GM12878 (cell line): Measurements from ENCODE around the gene ZNF101. TPM values are rescaled to one million over a fixed set of nuclear protein-coding genes. Genes with fewer than 3 reads are reported as not detected.

ENCODE experiments used
- ATAC-seq: fragments of 200-7000 bp; cut with Tn5 transposase; 3 replicates; pipeline ENCODE4 v1.9.1; 2020; ENCODE audit warnings: mild to moderate bottlenecking, moderate library complexity
- BruUV-seq: library from RNA; stranded (reverse); fragments of 400-500 nt; replicated peaks from 2 replicates; lab custom pipeline; 2021; lab: Mats Ljungman, UMichigan
- CTCF ChIA-PET: fragments of 300-600 bp; sonication (Branson Sonifier 250); formaldehyde crosslinking; extraction: SDS; loops from one replicate; lab custom pipeline; 2021; ENCODE audit warnings: inconsistent platforms; lab: Yijun Ruan, JAX
- POLR2A ChIA-PET: fragments of 350-600 bp; formaldehyde crosslinking; extraction: SDS; loops from one replicate; lab custom pipeline; 2021; ENCODE audit warnings: inconsistent platforms; lab: Charles Lee
- RAD21 ChIA-PET: fragments of 300-600 bp; sonication (Branson Sonifier 250); formaldehyde crosslinking; loops from one replicate; lab custom pipeline; 2023; ENCODE audit warnings: antibody characterized with exemption; ENCODE audit not compliant: unreplicated experiment; lab: Charles Lee
- SMC1A ChIA-PET: fragments of 300-600 bp; sonication (Branson Sonifier 250); formaldehyde crosslinking; loops from one replicate; lab custom pipeline; 2023; ENCODE audit not compliant: unreplicated experiment, uncharacterized antibody; lab: Charles Lee
- DNase-seq: peaks from one replicate; pipeline ENCODE4 v3.0.0-alpha.2; 2011; ENCODE audit warnings: low read depth, low spot score
- FAIRE-seq: peaks from 3 replicates; lab custom pipeline; 2011; peaks lifted over from hg19 to GRCh38; lab: Jason Lieb, UNC
- H2AFZ ChIP-seq: 2 replicates; pipeline ENCODE4 v1.6.0; 2011; ENCODE audit warnings: low read depth, low read length, control low read depth; ENCODE audit not compliant: control insufficient read depth
- H3K27ac ChIP-seq: 2 replicates; pipeline ENCODE4 v1.5.1; 2011; ENCODE audit warnings: control low read depth; ENCODE audit not compliant: control insufficient read depth, insufficient read depth
- H3K27me3 ChIP-seq, 2 experiments: replicated peaks in 1 of 2; 2 replicates each; pipeline versions ENCODE4 v1.6.0 to v1.6.1; 2011; ENCODE audit warnings: low read length in 1 of 2; ENCODE audit not compliant: control insufficient read depth in 2 of 2, insufficient read depth in 2 of 2
- H3K36me3 ChIP-seq, 2 experiments: 2 replicates each; pipeline ENCODE4 v1.5.1; 2011; ENCODE audit warnings: low read length in 1 of 2; ENCODE audit not compliant: control insufficient read depth in 2 of 2, insufficient read depth in 2 of 2
- H3K4me1 ChIP-seq: 2 replicates; pipeline ENCODE4 v1.6.1; 2011; ENCODE audit warnings: mild to moderate bottlenecking, low read length, moderate library complexity, mixed read lengths; ENCODE audit not compliant: control insufficient read depth, insufficient read depth
- H3K4me2 ChIP-seq: 2 replicates; pipeline ENCODE4 v1.6.0; 2011; ENCODE audit warnings: control low read depth; ENCODE audit not compliant: control insufficient read depth, insufficient read depth
- H3K4me3 ChIP-seq: fragments of 200-600 bp; sonication (generic); 2 replicates; pipeline ENCODE4 v1.5.1; 2016
- H3K79me2 ChIP-seq: 2 replicates; pipeline ENCODE4 v1.6.0; 2011; ENCODE audit warnings: low read length; ENCODE audit not compliant: control insufficient read depth, insufficient read depth
- H3K9ac ChIP-seq: 2 replicates; pipeline ENCODE4 v1.8.0; 2011; ENCODE audit warnings: low read length, control low read depth, mixed read lengths; ENCODE audit not compliant: control insufficient read depth, insufficient read depth
- H3K9me3 ChIP-seq: replicated peaks from 3 replicates; pipeline ENCODE4 v1.5.1; 2011; ENCODE audit warnings: mild to moderate bottlenecking, low read length; ENCODE audit not compliant: control insufficient read depth, insufficient read depth
- H4K20me1 ChIP-seq: 2 replicates; pipeline ENCODE4 v1.6.0; 2011; ENCODE audit not compliant: control insufficient read depth, insufficient read depth
- HDGF ChIP-seq: fragments of 450-650 bp; IDR thresholded peaks from 2 replicates; pipeline ENCODE4 v1.6.1; 2016; ENCODE audit warnings: antibody characterized with exemption
- MYC ChIP-seq: IDR thresholded peaks from 2 replicates; pipeline ENCODE4 v1.6.1; 2011; ENCODE audit warnings: mild to moderate bottlenecking, low read length, moderate library complexity, inconsistent platforms; ENCODE audit not compliant: insufficient read depth, insufficient replicate concordance, insufficient read length, severe bottlenecking
- SMAD5 ChIP-seq: IDR thresholded peaks from 2 replicates; pipeline ENCODE4 v1.6.1; 2016; ENCODE audit warnings: antibody characterized with exemption, low read depth
- STAT1 ChIP-seq: fragments of 450-650 bp; conservative IDR thresholded peaks from 2 replicates; pipeline ENCODE4 v1.6.1; 2014; ENCODE audit warnings: antibody characterized with exemption, mild to moderate bottlenecking
- TAF1 ChIP-seq: IDR thresholded peaks from 2 replicates; pipeline ENCODE4 v1.6.1; 2011; ENCODE audit warnings: mild to moderate bottlenecking, low read depth, low read length, borderline replicate concordance
- ZSCAN29 ChIP-seq: fragments of 450-650 bp; IDR thresholded peaks from 2 replicates; pipeline ENCODE4 v1.6.1; 2017; ENCODE audit warnings: mild to moderate bottlenecking, moderate library complexity
- WGBS: methylation state at CpG from one replicate; pipeline ENCODE4 v1.1.6; 2016; ENCODE audit warnings: low lambda C conversion rate; ENCODE audit not compliant: insufficient replicate concordance, insufficient coverage; ENCODE audit errors: missing lambda C conversion rate; 5-methylcytosine and 5-hydroxymethylcytosine counted together
- in situ Hi-C: fragments of 300-500 bp; cut with MboI; formaldehyde crosslinking; loops from 9 replicates; pipeline ENCODE4 v1.14.3; 2018; ENCODE audit warnings: mixed read lengths
- intact Hi-C: fragments of 100-400 bp; cut with micrococcal nuclease; formaldehyde crosslinking; loops from one replicate; pipeline ENCODE4 v1.14.2; 2022; ENCODE audit not compliant: unreplicated experiment
- polyA plus RNA-seq, 11 experiments: library from polyadenylated mRNA; depleted of rRNA in 4 of 11; unstranded in 6 of 11; stranded (reverse) in 5 of 11; fragments of >200 nt; fragmentation: Nextera tagmentation in 4 of 11; fragmentation: Illumina TruSeq in 1 of 11; extraction: Ambion mirVana in 4 of 11; extraction: Trizol in 1 of 11; gene quantifications; 1 replicate in 1 of 11; 2 replicates in 10 of 11; pipeline versions ENCODE4 v1.2.1 to v1.2.3, GENCODE V29; 2011 to 2016; ENCODE audit warnings: inconsistent platforms in 2 of 11, missing spikeins in 2 of 11, low read depth in 1 of 11
- total RNA-seq, 4 experiments: library from RNA; depleted of rRNA in 3 of 4; stranded (reverse); fragments of >200 nt in 3 of 4; fragmentation: Illumina TruSeq in 1 of 4; extraction: Trizol in 1 of 4; gene quantifications; 2 replicates each; pipeline versions ENCODE4 v1.2.1 to v1.2.3, GENCODE V29; 2013 to 2021
- TF ChIP-seq, protein P1 (sequence below): fragments of 450-650 bp; IDR thresholded peaks from 2 replicates; pipeline ENCODE4 v1.6.1; 2017; ENCODE audit warnings: borderline replicate concordance
- TF ChIP-seq, protein P2 (sequence below): fragments of 450-650 bp; formaldehyde crosslinking; IDR thresholded peaks from 2 replicates; pipeline ENCODE4 v1.4.0; 2020; ENCODE audit warnings: mild to moderate bottlenecking, moderate library complexity

Gene ZNF101
- total and polyA plus RNA-seq, 10 of the 15 experiments (the other 5 are each of a cell fraction or from before 2014, with no cell fraction given): 15.2 to 40.5 (median 19.8) TPM

DNA sequence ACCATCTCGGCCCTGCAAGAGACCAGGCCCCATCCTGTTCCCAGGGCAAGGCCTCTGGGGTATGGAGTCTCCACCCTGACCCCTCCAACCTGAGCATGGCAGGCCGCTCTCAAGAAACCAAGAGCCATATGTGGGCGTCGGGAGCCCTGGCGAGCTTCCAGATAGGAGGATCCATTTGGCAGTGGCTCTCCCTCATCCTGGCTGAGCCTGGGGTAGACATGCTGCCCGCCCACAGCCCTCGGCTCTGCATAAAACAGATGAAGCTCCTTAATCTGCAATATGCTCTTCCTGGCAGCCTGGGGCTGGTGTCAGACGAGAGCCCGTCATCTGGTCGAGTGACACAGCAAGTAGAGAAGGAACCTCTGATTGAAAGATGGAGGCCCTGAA, 11.2 kb upstream of the ZNF101 start:
- ATAC-seq (no peak), FAIRE-seq (no peak), DNase-seq (no peak)
- H3K4me1 ChIP-seq: peaks cover 3% of the 10 kb centered on the region; the same call in 1 of the 2 replicates
- no peaks in the 10 kb centered on the region for H4K20me1 ChIP-seq
- no peak overlapping the region for H3K4me3 ChIP-seq
- no peak overlapping the region for H3K27ac ChIP-seq
- WGBS: 93% methylated on average over 10 of the region's 10 CpGs
- ChIA-PET POLR2A (no interaction called here), SMC1A (no interaction called here), CTCF (no interaction called here), RAD21 (no interaction called here)
- H3K9ac ChIP-seq: no peak overlapping the region
- peaks cover 26% of the 10 kb centered on the region for H3K79me2 ChIP-seq
- no TSS peak for BruUV-seq
- H2AFZ ChIP-seq: no peak overlapping the region
- no peak for TF ChIP-seq MYC
- TF ChIP-seq, protein P1, sequence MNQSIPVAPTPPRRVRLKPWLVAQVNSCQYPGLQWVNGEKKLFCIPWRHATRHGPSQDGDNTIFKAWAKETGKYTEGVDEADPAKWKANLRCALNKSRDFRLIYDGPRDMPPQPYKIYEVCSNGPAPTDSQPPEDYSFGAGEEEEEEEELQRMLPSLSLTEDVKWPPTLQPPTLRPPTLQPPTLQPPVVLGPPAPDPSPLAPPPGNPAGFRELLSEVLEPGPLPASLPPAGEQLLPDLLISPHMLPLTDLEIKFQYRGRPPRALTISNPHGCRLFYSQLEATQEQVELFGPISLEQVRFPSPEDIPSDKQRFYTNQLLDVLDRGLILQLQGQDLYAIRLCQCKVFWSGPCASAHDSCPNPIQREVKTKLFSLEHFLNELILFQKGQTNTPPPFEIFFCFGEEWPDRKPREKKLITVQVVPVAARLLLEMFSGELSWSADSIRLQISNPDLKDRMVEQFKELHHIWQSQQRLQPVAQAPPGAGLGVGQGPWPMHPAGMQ: no peak
- TF ChIP-seq SMAD5: no peak
- in situ Hi-C loops: no loop called here
- no peak overlapping the region for H3K4me2 ChIP-seq
- peaks cover 37 to 58% of the 10 kb centered on the region in 2 experiments for H3K36me3 ChIP-seq
- intact Hi-C loops: no loop called here
- no peaks in the 10 kb centered on the region for H3K27me3 ChIP-seq
- H3K9me3 ChIP-seq: no peaks in the 10 kb centered on the region

DNA sequence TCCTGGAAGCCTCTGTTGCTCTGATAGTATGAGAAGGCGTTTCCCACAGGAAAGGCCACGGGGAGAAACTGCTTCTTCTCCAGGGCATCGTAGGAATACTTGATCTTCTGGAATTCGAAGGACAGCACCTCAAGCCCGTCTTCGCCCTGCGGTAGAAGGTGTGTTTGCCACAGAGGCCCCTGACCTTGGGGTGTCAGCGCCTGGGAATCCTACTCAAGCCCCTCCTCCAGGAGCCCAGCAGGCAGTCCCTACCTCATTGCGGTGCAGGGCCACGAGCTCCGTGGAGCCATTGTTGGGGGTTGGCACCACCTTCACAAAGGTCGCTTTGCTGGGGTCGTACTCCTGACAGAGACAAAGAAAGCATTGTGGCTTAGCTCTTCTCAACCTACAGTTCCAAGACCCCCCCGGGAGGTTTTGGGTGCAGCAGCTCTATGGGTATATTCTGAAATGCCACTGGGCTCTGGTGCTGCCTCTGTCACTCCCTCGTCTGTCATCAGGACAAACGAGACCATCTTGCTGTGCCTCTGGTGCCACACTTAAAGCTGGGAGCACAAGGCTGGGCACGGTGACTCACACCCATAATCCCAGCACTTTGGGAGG, 8.9 kb upstream of the ZNF101 start:
- no peaks in the 10 kb centered on the region for H3K9me3 ChIP-seq
- RAD21 ChIA-PET: no interaction called here
- WGBS: 96% methylated on average over 17 of the region's 17 CpGs
- ATAC-seq: no peak
- H3K9ac ChIP-seq: no peak overlapping the region; the same call in 1 of the 2 replicates
- peak overlapping the region; percentile 31; the same call in 1 of the 2 replicates for H3K4me2 ChIP-seq
- no peaks in the 10 kb centered on the region for H4K20me1 ChIP-seq
- intact Hi-C loops (loop anchor here (5.0 to 10.0 kb wide), 2 partner anchors 163 to 245 kb away; partner anchors contain the start of genes ZNF506 and ZNF93), in situ Hi-C loops (loop anchor here (10.0 kb wide), 1 partner anchor 1365 kb away; the partner anchor contains the start of gene ZNF430)
- POLR2A ChIA-PET: no interaction called here
- CTCF ChIA-PET: interaction anchor here (2.8 to 3.5 kb wide), 2 partner anchors 16 to 127 kb away, joined by 10 to 28 read pairs; partner anchors contain the start of gene GMIP
- H2AFZ ChIP-seq: no peak overlapping the region
- no TSS peak for BruUV-seq
- no peaks in the 10 kb centered on the region for H3K27me3 ChIP-seq
- no peak for FAIRE-seq
- H3K4me3 ChIP-seq: no peak overlapping the region
- peaks cover 4% of the 10 kb centered on the region; the same call in 1 of the 2 replicates for H3K4me1 ChIP-seq
- no peak overlapping the region for H3K27ac ChIP-seq
- peaks cover 40% of the 10 kb centered on the region for H3K79me2 ChIP-seq
- DNase-seq: no peak
- H3K36me3 ChIP-seq: peaks cover 30 to 37% of the 10 kb centered on the region in 2 experiments
- SMC1A ChIA-PET: interaction anchor here (0.8 kb wide), 1 partner anchor 16 kb away, joined by 3 read pairs; the partner anchor contains the start of gene GMIP
- TF ChIP-seq STAT1 (no peak), TAF1 (no peak), ZSCAN29 (no peak), HDGF (no peak)
- TF ChIP-seq, protein P2, sequence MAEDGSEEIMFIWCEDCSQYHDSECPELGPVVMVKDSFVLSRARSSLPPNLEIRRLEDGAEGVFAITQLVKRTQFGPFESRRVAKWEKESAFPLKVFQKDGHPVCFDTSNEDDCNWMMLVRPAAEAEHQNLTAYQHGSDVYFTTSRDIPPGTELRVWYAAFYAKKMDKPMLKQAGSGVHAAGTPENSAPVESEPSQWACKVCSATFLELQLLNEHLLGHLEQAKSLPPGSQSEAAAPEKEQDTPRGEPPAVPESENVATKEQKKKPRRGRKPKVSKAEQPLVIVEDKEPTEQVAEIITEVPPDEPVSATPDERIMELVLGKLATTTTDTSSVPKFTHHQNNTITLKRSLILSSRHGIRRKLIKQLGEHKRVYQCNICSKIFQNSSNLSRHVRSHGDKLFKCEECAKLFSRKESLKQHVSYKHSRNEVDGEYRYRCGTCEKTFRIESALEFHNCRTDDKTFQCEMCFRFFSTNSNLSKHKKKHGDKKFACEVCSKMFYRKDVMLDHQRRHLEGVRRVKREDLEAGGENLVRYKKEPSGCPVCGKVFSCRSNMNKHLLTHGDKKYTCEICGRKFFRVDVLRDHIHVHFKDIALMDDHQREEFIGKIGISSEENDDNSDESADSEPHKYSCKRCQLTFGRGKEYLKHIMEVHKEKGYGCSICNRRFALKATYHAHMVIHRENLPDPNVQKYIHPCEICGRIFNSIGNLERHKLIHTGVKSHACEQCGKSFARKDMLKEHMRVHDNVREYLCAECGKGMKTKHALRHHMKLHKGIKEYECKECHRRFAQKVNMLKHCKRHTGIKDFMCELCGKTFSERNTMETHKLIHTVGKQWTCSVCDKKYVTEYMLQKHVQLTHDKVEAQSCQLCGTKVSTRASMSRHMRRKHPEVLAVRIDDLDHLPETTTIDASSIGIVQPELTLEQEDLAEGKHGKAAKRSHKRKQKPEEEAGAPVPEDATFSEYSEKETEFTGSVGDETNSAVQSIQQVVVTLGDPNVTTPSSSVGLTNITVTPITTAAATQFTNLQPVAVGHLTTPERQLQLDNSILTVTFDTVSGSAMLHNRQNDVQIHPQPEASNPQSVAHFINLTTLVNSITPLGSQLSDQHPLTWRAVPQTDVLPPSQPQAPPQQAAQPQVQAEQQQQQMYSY (CRISPR knock-in tag): no peak
